ENCODE results near the gene SFXN5. TPM values are rescaled to one million over a fixed set of nuclear protein-coding genes. Genes with fewer than 3 reads are reported as not detected.

The SFXN5 gene
- polyA plus RNA-seq, 1 donor from 2014 or later = 5.8 TPM

- Histone ChIP-seq H3K9ac (ENCODE audit: low read length) (no peak overlapping the region), H3K4me2 (ENCODE audit: low read length) (no peak overlapping the region), H2AFZ (ENCODE audit: low read depth, low read length) (no peak overlapping the region), H3F3A (ENCODE audit: insufficient read depth, low read length, poor library complexity, severe bottlenecking) (no peaks in the 10 kb centered on the region), H4K20me1 (ENCODE audit: insufficient read depth) (no peaks in the 10 kb centered on the region), H3K9me2 (ENCODE audit: insufficient read depth, low read length) (no peaks in the 10 kb centered on the region), H3K36me3 (ENCODE audit: insufficient read depth, low read length) (no peaks in the 10 kb centered on the region), H3K4me3 (ENCODE audit: low read length) (no peak overlapping the region), H3K79me2 (replicated peaks; ENCODE audit: insufficient read depth, low read length) (no peaks in the 10 kb centered on the region), H3K9me3 (ENCODE audit: low read length) (no peaks in the 10 kb centered on the region), H3K27ac (ENCODE audit: low read length) (no peak overlapping the region), H3K27me3 (ENCODE audit: insufficient read depth, low read depth, low read length) (no peaks in the 10 kb centered on the region)
- no peak for TF ChIP-seq MXI1 (conservative IDR thresholded peaks at IDR 0.05; ENCODE audit: poor library complexity, severe bottlenecking)
These were observed 126.0 kb downstream of the SFXN5 start for GRCh38 chr2:72945450-72946019.

DNA sequence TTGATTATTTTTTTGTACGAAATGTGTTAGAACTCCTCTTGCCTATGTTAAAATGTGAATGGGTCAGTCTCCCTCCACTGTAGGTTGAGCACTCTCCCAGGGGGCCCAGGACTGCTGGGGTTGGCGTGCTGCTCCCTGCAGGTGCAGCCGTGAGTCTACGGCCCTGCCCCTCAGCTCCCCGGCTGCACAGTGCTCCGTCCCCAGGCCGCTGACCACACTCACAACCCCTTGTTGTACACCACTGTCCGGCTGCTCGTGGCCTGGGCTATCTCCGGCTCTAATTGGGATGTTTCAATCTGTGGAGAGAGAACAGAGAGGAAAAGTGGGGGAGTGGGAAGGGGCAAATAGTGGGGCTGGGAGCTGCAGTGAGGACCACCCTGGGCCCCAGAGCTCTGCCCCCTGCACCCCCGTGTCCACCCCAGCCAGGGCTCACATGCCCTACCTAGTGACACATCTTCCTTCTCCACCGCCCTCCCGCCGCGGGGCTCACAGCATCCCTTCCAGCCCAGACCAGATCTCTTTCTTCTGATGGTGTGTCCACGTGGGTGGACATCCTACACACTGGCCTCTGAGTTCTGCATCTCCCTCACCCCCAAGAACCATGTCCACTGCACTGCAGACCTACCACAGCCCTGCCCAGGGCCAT, 126.6 kb downstream of the SFXN5 start:
- H3K27me3 ChIP-seq (ENCODE audit: insufficient read depth, low read depth, low read length) = no peaks in the 10 kb centered on the region
- no peaks in the 10 kb centered on the region for H3F3A ChIP-seq (ENCODE audit: insufficient read depth, low read length, poor library complexity, severe bottlenecking)
- no peak overlapping the region for H3K4me2 ChIP-seq (ENCODE audit: low read length)
- TF ChIP-seq EZH2 (IDR thresholded peaks at IDR 0.05; ENCODE audit: borderline replicate concordance, insufficient read depth, low read length, poor library complexity, severe bottlenecking) (no peak), CTCF (IDR thresholded peaks at IDR 0.05; ENCODE audit: poor library complexity, severe bottlenecking) (no peak), SMC3 (conservative IDR thresholded peaks at IDR 0.05; ENCODE audit: poor library complexity) (no peak), TAF1 (IDR thresholded peaks at IDR 0.05; ENCODE audit: low read depth) (no peak), MXI1 (conservative IDR thresholded peaks at IDR 0.05; ENCODE audit: poor library complexity, severe bottlenecking) (no peak), REST (IDR thresholded peaks at IDR 0.05; ENCODE audit: borderline replicate concordance) (no peak), EP300 (conservative IDR thresholded peaks at IDR 0.05; ENCODE audit: poor library complexity, severe bottlenecking) (no peak), RAD21 (conservative IDR thresholded peaks at IDR 0.05) (no peak), POLR2AphosphoS5 (IDR thresholded peaks at IDR 0.05) (no peak)
- H3K27ac ChIP-seq (ENCODE audit: low read length) = no peak overlapping the region
- no peak overlapping the region for H3K9ac ChIP-seq (ENCODE audit: low read length)
- no peak overlapping the region for H3K4me3 ChIP-seq (ENCODE audit: low read length)
- no peaks in the 10 kb centered on the region for H4K20me1 ChIP-seq (ENCODE audit: insufficient read depth)
- no peak overlapping the region for H2AFZ ChIP-seq (ENCODE audit: low read depth, low read length)
- no peaks in the 10 kb centered on the region for H3K9me2 ChIP-seq (ENCODE audit: insufficient read depth, low read length)
- no peaks in the 10 kb centered on the region for H3K36me3 ChIP-seq (ENCODE audit: insufficient read depth, low read length)
- no peaks in the 10 kb centered on the region for H3K79me2 ChIP-seq (replicated peaks; ENCODE audit: insufficient read depth, low read length)
- no peaks in the 10 kb centered on the region for H3K9me3 ChIP-seq (ENCODE audit: low read length)

Data from neural cell (in vitro differentiated cells).